RKO (cell line): ENCODE results near the gene CBLN3.

Source experiments
- DNase-seq: peaks from one replicate; pipeline ENCODE4 v3.0.0-alpha.2; 2016; ENCODE audit warnings: low spot score

The CBLN3 gene

DNA sequence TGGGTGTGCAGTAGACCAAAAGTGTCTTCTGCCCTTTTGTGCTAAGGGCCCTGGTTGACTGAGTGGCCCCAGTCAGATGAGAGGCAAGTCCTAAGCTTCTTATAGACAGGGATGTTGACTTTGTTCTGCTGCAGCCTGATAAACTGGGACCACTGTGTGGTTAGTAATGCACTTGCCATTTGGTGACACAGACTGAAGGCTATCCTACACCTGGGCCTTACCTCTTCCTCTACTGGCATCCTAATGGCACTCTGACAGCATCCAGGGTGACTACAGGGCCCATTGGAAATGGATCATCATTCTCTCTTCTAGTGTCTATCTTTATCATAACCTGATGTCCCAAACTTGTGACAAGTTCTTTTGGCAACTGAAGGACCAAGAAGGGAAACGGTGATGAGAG, 9.8 kb upstream of the CBLN3 start:
- no peak for DNase-seq

DNA sequence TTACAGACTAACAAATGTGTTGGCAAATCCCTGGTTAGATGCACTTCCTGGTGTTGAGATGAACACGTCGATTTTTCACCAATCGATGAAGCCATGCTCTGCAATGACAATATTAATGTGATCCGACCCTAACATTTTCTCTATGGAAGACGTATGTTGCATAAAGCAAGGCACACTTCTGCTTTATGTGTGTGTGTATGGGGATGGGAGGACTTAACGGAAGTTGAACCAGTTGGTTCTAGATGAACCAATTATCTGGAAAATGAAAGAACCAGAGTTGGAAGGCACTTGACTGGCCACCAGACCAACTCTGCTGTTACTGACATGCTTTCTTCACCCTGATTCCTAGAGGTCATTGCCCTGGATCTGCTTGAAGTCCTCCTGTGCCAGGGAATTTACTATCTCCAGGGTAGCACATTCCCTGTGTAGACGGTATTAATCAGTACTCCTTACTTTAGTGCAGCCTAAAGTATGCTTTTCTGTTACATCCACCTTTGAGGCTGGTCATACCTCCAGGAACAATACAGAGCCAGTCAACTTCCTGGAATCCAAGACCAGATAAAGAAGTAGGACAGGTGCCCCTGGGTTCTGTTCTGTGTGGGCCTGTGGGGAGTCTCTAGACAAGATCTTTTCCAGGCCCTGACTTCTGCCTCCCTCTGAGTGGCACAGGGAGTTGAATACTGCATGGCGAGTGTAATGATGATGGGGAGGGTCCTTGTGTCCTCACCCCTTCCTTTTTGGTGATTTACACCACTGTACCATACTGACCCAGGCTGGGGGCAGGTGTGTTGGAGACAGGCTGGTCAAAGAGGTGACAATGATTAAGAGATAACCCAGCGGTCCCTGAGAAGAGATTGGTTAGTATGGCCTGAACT, 9.0 kb upstream of the CBLN3 start:
- DNase-seq = no peak

DNA sequence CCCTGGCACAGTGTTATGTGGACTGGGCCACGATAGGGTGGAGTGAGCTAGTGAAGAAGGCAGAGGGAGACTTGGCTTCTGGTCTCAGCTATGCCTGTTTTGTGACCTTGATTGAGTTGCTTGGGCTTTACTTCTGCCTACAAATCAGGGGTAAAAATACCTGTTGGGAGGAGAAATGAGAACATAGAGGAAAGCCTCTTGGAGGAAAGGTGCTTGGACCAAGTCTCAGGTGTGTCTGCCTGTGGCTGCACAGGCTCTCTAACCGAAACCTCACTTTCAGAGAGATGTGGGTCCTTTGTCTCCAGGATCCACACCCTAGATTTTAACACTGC, 8.2 kb upstream of the CBLN3 start:
- DNase-seq = no peak

DNA sequence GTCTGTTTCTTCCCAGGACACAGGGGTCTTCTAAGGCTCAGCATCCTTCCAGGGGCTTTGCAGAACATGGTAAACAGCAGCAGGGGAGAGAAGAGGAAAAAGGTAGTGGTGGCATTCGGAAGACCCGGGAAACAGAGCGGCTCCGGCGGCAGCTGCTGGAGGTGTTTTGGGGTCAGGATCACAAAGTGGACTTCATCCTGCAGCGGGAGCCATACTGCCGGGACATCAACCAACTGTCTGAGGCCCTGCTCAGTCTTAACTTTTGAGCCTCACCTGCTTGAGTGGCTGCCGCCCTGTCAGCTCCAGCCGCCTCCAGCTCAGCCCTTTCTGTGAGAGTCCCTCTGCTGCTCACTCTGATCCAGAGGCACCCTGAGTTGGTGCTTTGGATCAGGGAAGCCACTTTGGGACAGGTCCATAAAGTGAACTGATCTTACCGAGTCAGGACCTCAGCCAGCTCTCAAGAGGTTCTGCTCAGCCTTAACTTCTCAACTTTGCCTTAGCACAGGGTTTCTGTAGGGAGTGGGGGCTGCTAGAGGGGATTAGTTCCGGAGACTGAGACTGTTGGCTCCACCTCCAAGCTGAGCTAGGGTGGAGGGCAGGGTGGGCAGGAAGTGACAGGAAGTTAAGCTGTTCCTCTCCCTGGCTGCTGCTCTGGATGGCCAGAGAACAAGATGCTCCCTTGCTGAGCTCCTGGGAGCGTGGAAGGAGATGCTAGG, 7.7 kb upstream of the CBLN3 start:
- DNase-seq = no peak

DNA sequence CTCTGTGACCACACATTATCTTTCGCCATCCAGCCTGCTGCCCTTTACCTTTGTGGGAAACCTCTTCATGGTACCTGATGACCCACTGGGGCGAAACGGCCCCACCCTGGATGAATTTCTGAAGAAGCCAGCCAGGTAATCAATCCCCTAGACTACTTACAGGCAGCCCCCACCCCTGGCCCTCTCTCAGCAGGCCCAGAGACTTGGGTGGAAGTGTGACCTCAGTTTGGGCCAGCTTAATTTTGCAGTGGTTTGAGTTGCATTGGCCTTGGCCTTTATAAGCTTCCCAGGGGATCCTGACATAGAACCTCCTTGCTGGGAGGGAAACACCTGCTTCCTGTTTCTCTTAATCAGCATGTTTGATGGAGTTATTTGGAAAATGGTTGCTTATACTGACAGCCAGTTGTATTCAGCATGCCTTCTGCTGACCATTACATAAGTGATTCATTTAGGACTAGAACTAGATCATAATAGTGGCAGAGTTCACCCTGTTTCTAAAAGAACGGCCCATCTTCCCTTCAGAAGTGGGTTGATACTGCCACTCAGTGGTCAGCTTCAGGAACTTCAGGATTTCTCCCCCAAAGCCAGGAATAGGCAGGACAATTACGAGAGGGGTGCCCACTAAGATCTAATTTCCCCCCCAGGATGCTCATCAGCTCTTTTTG, 7.0 kb upstream of the CBLN3 start:
- peak; percentile 85 for DNase-seq

DNA sequence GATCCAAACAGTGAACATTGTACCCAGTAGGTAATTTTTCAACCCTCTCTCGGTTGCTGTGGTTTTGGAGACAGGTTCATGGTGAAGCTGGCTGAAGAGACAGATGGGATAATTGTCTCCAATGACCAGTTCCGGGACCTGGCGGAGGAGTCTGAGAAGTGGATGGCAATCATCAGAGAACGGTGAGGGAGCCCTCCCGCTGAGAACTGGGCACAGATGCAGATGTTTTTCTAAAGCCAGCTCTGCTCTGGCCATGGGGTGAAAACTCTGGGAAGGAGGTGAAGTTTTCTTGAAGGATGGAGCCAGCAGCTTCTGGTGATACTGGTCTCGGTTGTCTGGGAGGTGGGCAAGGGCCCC, 6.5 kb upstream of the CBLN3 start:
- DNase-seq = no peak

DNA sequence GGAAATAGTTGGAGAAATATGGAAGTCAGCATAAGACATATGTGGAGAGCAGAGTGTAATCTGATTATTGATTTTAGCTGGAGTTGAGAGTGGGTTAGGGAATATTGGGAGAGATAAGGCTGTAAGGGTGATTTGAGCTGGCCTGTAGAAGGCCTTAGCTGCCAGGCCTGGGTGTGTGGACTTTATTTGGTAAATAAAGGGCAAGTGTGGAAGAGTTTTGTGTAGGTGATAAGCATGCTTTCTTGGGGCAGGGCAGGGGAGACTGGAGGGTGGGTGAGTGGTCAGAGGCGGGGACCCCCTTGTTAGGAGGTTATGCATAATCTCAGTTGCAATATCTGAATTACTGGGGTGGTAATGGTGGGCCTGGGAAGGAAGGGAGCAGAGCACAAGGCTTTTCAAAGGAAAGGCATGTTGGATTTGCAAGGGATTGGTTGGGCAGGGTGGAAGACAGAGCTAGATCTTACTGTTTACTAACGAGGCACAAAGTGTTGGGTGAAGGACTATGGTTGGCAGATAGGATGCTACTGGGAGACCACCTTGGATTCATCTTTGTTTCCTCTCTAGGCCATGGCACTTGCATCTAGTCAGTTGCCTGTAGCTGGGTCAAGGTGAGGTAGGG, 5.8 kb upstream of the CBLN3 start:
- no peak for DNase-seq

DNA sequence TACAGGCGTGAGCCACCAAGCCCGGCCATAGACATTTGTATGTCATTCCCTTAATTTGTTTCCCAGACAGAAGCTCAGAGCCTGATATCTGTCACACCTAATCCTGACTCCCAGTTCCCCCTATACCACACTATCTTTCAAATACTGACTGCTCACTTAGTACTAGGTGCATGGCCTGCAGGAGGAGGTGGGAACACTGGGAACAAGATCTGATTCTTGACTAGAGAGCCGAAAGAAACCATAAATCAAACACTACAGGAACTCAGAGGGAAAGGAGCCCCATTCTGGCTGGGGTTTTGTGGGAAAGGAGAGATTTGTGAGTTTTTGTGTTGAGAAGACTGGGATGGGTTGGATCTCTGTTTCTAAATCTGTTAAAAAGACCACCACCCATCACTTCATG, 5.2 kb upstream of the CBLN3 start:
- DNase-seq = no peak

DNA sequence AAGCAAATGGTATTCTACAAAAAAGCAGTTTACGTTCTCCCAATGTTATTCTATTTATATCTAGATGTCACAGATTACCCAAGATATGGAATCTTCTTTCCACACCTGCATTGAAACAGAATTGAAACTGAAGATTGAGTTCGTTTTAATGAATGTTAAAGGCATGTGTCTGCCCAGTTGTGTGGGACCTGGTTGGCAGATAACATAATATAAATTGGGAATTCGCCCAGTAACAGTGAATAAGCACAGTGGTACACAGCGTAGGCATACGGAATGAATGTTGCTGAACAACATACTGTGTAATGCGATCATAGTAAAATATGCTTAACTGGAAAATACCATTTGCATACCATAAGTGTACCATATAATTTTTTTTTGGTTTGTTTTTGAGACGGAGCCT, 4.6 kb upstream of the CBLN3 start:
- no peak for DNase-seq

DNA sequence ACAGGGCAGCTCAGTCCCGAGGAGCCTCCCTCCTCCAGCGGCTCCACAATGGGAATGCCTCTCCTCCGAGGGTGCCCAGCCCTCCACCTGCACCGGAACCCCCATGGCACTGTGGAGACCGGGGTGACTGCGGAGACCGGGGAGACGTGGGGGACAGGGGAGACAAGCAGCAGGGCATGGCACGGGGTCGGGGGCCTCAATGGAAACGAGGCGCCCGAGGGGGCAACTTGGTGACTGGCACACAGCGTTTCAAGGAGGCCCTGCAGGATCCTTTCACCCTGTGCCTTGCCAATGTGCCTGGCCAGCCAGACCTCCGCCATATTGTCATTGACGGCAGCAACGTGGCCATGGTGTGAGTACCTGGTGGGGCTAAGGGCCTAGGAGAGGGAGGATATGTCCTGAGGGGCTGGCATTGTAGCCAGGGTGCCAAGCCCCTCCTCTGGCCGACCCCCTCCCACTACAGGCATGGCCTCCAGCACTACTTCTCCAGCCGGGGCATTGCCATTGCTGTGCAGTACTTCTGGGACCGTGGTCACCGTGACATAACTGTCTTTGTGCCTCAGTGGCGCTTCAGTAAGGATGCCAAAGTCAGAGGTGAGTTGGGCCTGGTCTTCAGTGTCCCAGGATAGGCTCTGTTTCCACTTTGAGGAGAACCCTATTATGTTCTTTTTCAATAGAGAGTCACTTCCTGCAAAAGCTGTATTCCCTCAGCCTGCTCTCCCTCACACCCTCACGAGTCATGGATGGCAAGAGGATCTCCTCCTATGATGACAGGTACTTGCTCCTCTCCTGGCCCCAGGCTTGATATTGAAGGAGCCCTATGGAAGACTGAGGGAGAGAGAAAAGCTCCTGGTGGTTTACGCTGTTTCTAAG, 3.0 kb upstream of the CBLN3 start:
- no peak for DNase-seq

DNA sequence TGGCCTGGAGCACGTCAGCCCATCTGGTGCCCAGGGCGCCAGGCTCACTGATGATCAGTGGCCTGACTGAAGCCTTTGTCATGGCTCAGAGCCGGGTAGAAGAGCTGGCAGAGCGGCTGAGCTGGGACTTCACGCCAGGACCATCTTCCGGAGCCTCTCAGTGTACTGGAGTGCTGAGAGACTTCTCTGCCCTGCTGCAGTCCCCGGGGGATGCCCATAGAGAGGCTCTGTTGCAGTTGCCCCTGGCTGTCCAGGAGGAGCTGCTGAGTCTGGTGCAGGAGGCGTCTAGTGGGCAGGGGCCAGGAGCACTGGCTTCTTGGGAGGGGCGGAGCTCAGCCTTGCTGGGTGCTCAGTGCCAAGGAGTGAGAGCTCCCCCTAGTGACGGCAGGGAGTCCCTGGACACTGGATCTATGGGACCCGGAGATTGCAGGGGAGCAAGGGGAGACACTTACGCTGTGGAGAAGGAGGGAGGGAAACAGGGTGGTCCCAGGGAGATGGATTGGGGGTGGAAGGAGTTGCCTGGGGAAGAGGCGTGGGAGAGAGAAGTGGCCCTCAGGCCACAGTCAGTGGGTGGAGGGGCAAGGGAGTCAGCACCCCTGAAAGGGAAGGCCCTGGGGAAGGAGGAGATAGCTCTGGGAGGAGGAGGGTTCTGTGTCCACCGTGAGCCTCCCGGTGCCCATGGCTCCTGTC, 2.2 kb upstream of the CBLN3 start:
- peak; percentile 95 for DNase-seq

DNA sequence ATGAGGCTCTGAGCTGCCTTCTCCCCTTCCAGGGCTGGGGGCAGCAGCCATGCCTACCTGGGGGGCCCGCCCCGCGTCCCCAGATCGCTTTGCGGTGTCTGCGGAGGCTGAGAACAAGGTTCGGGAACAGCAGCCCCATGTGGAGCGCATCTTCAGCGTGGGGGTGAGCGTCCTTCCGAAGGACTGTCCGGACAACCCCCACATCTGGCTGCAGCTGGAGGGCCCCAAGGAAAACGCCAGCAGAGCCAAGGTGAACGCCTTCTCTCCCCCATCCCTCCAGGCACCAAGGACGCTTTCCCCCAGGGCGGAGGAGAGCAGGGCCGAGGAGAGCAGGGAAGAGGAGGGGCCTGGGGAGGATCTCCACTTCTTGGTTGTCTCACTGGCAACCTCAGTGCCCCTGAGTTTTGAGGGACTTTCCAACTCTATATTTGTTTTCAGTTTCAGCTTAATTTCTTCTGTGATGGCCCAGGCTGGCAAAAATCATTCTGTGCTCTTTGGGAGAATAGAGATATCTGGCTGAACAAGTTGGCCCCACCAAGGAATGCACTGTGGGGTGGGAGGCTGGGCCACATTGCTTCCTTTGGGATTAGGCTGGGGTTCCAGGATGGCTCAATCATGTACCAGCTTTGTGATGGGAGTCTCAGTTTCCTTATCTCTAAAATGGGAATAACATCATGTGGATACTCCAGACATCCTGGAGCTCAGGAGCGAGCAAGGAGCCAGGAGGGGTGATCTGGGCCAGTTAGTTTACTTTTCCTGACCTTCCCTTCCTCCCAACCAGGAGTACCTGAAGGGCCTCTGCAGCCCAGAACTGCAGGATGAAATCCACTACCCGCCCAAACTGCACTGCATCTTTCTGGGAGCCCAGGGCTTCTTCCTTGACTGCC, 1.5 kb upstream of the CBLN3 start:
- DNase-seq = peak; percentile 47

DNA sequence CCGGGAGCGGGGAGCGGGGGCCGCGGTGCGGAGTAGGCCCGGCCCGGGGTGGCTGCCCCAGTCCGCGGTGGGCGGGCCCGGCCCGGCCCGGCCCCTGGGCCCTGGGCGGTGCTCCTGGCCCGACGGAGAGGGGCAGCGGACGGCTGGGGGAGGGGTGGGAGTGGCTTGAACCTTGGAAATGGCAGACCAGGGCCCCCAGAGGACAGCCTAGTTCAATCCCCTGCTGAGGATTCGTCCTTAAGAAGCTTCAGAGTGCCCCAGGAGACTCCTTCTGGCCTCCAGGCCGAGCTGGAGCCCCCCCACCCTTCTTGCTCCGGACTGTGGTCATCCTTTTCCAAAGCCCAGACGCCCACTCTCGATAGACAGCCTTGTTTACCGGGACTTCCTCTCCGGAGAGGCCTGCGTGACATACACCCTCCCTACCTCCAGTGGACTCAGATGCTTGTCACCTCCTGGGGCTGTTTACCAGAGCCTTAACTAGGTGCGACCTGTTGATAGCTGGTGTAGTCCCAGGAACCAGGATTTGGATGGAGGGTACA, 744 bp upstream of the CBLN3 start:
- DNase-seq = peak; percentile 78

DNA sequence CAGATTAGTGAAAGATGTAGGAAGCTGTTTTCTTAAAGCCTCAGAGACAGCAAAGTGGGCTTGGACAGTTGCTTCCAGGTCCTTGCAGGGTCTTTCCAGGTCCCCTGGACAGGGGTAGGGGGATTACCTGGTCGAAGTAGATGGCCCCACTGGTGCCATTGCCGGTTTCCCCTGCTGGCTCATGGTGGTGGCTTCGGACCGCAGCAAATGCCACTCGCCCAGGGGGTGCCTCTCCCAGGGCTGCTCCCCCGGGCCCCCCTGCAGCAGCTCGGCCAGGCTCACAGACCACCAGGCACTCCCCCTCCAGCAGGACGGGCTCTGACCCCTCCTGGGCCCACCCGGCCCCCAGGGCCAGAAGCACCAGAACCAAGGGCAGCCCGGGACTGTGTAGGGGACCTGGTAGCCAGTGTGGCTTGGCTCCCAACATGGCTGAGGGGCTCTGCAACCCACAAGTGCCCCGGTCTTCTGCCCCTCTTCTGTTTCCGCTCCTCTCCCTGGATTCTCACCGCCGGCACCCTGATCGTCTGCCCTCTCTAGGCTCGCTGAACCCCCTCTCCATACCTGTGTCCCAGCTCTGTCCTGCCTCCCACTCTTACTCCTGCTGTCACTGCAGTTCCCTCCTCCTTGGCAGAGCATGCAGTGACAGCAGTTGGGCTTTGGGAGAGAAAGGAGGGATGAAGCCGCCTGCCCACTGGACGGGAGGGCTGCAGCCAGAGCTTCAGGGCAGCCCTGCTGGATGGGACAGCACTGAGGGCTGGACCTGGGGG, 657 bp downstream of the CBLN3 start:
- DNase-seq = no peak

DNA sequence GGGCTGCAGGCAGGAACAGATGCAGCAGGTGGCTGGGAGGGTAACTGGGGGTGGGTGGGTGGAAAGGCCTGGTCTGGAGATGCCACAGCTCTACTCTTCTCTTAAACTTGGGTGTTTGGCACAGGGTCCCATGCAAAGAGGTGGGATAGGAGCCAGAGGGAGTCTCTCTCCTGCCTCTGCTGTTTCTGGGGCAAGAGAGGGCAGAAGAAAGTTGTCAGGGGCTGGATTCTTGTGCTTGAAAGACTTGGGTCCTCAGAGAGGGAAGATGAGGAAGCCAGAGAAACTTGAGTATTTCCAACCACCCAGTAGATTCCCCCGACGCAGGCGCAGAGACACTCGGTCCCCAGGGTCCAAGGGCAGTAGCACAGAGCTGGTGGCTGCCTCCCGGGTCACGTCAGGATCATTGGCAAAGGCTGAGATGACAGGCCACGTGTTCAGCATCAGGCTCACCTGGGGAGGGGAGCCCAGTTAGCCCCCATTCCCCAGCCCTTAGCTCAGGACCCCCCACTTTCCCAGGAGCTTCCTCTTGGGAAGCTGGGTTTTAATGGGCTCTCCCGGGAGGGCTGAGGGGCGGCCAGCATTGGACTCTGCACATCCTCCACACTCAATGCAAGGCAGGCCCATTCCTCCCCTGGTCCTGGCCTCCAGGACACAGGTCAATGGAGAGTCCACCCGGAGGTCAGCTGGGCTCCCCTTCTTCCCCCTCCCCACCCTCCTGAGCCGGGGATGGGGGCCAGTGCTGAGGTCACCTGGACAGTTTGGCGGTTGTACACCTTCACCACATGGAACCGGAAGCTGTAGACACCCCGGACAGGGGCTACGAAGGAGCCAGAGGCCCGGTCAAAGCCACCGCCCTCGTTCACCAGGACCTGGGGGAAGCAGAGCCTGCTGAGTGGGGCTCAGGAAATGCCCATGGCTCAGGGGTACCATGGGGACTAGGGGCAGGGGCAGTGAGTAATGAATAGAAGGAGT, 1.6 kb downstream of the CBLN3 start:
- DNase-seq = no peak

DNA sequence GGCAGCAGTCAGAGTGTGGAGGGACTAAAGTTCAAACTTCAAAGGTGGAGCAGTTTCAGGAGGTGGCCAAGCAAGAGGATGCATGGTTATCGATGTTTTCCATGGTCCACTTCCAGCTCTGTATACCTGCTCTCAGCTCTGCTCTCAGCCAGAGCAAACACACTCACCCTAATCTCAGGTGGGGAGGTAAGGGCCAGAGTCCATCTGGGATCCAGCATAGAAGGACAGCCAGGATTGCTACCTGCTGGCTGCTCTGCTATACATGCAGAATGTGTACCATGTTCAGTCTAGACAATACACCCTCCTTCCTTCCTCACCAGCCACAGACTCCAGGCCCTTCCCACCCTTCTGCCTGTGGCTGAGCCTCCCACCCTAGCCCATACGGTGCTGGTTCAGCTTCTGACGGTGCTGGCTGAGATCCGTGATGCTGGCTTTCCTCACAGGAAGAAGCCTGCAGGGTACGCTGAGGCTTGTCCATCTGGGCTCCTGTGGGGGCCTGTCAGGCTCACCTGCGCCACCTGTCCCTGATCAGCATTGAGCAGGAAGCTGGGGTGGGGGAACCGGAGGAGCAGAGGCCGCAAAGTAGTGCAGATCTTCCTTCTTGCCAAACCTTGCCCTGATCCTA, 2.4 kb downstream of the CBLN3 start:
- no peak for DNase-seq

DNA sequence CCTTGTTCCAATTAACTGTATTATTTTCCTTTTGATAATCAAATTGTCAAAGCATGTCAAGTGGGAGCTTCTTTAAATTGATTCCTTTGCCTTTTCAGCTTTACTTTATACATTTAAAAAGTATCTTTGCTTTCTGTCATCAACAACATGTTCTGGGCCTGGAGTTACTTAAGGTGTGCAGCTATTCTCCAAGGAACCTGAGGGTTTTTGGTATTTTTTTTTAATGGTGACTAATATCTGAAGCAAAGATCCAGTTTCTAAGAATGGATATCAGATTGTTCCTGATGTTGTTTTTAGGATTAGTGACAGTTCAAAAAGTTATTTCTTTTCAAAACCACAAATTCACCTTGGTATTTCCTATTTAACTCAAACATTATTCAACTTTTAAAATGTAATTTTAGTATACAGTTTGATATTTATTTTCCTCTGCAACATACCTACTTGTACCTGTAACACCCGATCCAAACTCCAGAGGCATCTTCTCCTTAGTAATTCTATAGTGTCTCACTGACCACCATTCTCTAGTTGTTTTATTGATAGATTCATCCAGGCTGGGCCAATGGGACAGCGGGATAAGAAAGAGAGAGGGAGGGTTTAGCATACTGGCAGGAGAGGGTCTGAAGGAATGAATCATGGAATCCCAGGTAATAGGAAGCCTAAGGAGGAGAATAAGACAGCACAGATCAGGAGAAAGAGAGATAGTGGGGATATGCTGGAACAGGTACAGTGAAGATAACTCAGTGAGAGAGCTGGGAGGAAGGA, 3.1 kb downstream of the CBLN3 start:
- DNase-seq = no peak
